ENCODE results near the gene KLHL17.

Gene KLHL17

DNA sequence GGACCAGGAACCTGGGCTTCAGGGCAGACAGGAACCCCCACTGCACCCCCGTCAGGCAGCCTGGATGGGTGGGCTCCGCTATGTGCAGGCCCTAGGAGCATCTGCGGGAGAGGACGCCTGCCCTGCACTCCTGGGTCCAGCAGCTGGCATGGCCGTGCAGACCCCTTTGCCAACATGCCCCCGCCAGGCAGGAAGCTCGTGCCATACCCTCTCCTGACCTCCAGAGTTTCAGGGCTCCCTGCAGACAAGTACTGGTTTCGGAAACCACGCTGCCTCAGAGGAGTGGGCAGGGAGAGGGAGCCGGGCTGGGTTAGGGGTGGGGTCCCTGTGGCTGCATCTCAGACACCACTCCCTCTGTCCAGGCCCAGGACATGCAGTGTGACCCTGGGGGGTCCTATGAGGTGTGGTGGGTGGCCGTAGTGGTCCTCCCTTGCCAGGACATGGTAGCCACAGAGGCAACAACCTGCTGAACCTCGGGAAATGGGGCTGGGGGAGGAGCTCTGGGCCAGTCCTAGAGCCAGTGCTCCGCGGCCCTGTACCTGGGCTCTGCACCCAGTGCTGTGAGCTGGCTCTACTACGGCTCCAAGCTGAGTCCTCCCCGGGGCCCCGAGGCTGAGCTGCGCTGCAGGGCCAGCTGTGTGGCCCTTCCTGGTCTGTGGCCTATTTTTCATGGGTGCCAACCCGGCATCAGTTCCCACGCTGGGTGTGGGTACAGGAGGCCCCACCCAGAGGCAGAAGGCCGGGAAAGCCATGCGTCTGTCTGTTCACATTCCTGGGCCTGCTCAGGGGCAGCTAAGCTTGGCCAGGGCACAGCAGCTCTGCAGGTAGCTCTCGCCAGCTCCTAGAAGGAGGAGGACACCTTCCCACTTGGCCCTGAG lies 7.3 kb downstream of the KLHL17 start:
- DNase-seq (ENCODE audit: low read depth) = no peak
- TF ChIP-seq, protein P1, sequence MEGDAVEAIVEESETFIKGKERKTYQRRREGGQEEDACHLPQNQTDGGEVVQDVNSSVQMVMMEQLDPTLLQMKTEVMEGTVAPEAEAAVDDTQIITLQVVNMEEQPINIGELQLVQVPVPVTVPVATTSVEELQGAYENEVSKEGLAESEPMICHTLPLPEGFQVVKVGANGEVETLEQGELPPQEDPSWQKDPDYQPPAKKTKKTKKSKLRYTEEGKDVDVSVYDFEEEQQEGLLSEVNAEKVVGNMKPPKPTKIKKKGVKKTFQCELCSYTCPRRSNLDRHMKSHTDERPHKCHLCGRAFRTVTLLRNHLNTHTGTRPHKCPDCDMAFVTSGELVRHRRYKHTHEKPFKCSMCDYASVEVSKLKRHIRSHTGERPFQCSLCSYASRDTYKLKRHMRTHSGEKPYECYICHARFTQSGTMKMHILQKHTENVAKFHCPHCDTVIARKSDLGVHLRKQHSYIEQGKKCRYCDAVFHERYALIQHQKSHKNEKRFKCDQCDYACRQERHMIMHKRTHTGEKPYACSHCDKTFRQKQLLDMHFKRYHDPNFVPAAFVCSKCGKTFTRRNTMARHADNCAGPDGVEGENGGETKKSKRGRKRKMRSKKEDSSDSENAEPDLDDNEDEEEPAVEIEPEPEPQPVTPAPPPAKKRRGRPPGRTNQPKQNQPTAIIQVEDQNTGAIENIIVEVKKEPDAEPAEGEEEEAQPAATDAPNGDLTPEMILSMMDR (IDR thresholded peaks at IDR 0.05; ENCODE audit: low read length, missing control alignments) = no peak
- H3K4me3 ChIP-seq (replicated peaks; ENCODE audit: low read depth, low read length) = no peak overlapping the region

DNA sequence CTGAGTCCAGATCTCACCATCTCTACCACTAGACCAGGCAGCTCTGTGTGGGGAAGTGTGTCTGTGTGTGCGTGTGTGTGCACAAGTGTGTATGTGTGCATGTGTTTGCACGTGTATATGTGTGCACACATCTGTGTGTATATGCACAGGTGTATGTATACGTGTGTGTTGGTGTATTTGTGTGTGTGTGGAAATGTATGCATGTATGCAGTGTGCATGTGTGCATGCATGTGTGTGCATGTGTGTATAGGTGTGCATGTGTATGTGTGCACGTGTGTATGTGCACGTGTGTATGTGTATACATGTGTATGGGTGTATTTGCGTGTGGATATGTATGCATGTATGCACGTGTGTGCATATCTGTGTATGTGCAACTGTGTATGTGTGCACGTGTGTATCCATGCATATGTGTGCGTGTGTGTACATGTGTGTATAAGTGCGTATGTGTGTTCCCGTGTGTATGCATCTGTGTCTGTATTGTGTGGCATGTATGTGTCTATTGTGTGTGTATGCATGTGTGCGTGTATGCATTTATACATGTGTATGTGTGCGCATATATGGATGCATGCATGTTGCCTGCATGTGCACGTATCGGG lies 9.0 kb downstream of the KLHL17 start:
- H3K4me3 ChIP-seq (replicated peaks; ENCODE audit: low read depth, low read length) = no peak overlapping the region
- DNase-seq (ENCODE audit: low read depth) = no peak
- TF ChIP-seq, protein P1 (IDR thresholded peaks at IDR 0.05; ENCODE audit: low read length, missing control alignments) = no peak

DNA sequence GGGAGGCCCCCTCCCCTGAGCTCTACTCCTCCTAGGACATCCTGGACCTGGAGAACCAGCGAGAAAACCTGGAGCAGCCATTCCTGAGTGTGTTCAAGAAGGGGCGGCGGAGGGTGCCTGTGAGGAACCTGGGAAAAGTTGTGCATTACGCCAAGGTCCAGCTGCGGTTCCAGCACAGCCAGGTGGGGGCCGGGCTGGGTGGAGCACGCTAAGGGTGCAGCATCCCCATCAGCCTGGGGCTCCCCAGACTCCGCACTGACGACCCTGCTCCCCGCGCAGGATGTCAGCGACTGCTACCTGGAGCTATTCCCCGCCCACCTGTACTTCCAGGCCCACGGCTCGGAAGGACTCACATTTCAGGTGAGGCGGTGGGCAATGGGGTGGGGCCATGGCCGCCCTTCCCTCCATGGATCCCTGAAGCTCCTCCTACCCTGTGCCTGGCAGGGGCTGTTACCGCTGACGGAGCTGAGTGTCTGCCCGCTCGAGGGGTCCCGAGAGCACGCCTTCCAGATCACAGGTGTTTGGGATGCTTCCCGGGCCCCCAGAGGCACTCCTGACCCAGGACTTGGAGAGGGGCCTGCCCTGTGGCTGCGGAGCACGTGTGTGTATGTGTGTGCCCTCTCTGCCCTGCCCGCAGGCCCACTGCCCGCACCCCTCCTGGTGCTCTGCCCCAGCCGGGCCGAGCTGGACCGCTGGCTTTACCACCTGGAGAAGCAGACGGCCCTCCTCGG lies 10.0 kb downstream of the KLHL17 start:
- no peak for DNase-seq (ENCODE audit: low read depth)
- no peak overlapping the region for H3K4me3 ChIP-seq (replicated peaks; ENCODE audit: low read depth, low read length)
- TF ChIP-seq, protein P1 (IDR thresholded peaks at IDR 0.05; ENCODE audit: low read length, missing control alignments) = no peak

DNA sequence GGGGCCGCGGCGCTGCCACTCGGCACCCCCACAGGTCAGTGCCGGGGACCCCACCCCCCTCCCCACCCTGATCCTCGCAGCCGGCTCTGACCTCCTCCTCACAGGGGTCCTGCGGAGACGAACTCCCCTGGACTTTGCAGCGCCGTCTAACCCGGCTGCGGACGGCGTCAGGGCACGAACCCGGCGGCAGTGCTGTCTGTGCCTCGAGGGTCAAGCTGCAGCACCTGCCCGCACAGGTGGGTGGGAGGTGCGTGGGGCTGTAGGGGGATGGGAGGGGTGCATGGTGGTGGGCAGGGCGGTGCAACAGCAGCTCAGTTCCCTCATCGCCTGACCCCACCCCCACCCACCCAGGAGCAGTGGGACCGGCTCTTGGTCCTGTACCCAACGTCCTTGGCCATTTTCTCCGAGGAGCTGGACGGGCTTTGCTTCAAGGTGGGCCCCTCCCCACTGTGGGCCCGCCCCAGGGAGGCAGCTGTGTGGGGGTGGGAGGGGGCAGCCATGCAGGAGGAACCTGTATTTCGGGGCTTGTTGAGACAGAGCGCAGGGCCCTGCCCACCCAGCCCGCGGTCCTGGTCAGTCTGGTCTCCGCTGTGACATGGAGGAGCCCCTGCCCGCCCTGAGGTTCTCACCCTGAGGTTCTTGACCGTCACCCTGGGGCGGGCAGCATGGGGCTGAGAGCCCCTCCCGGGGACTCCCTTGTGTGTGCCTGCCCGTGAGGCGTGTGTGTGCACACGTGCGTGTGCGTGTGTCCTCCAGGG lies 10.8 kb downstream of the KLHL17 start:
- no peak for DNase-seq (ENCODE audit: low read depth)
- TF ChIP-seq, protein P1 (IDR thresholded peaks at IDR 0.05; ENCODE audit: low read length, missing control alignments) = no peak
- no peak overlapping the region for H3K4me3 ChIP-seq (replicated peaks; ENCODE audit: low read depth, low read length)

DNA sequence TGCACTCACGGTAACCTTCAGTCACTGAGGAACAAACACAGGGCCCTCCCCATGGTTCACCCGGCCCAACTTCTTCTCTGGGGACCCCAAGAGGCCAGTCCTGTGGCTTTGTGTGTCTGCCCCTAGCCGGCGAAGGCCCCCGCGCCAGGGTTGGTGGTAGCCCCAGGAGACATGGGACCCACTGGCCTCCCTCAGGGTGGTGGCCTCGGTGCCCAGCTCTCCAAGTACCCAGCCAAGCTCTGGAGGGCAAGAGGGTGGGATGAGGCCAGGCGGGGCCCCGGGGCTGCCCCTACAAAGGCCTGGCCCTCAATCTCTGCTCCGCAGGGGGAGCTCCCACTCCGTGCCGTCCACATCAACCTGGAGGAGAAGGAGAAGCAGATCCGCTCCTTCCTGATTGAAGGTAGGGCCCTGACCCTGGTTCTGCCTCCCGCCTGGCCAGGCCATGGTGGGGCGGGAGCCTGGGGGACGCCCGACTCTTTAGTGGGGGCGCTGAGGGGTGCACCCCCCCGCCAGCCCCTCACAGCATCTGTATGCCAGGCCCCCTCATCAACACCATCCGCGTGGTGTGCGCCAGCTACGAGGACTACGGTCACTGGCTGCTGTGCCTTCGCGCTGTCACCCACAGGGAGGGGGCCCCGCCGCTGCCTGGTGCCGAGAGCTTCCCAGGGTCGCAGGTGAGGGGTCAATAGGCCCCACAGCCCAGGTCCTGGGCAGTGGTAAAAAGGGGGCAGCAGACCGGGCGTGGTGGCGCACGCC lies 11.5 kb downstream of the KLHL17 start:
- TF ChIP-seq, protein P1 (IDR thresholded peaks at IDR 0.05; ENCODE audit: low read length, missing control alignments) = no peak
- DNase-seq (ENCODE audit: low read depth) = no peak

More for the DNA sequence above, 11.5 kb downstream of the KLHL17 start:
- no peak overlapping the region for H3K4me3 ChIP-seq (replicated peaks; ENCODE audit: low read depth, low read length)

All from fibroblast of pulmonary artery (primary cell).